ENCODE data around the gene RSPH3.
"Not testable (repeated sequence)": the region's sequence is repeated elsewhere in the genome, so short reads cannot be mapped to it uniquely, and the experiment has no call there.

The RSPH3 gene

GRCh38 chr6:159025224-159025623 lies 25.2 kb upstream of the RSPH3 start:
- DNase-seq (ENCODE audit: low read depth): not testable (repeated sequence)

- DNase-seq (ENCODE audit: low read depth): no peak
Observed at GRCh38 chr6:159023893-159024292, 23.9 kb upstream of the RSPH3 start.

- DNase-seq (ENCODE audit: low read depth): no peak
Observed at GRCh38 chr6:159020011-159020410, 20.0 kb upstream of the RSPH3 start.

GRCh38 chr6:159017757-159018559 lies 18.0 kb upstream of the RSPH3 start:
- DNase-seq (ENCODE audit: low read depth): no peak

- DNase-seq (ENCODE audit: low read depth): no peak
Observed at GRCh38 chr6:159014406-159014805, 14.4 kb upstream of the RSPH3 start.

GRCh38 chr6:159013229-159013628 lies 13.2 kb upstream of the RSPH3 start:
- DNase-seq (ENCODE audit: low read depth): no peak

GRCh38 chr6:159012201-159012600 lies 12.2 kb upstream of the RSPH3 start:
- DNase-seq (ENCODE audit: low read depth): no peak

GRCh38 chr6:159010037-159010612 lies 10.1 kb upstream of the RSPH3 start:
- DNase-seq (ENCODE audit: low read depth): not testable (repeated sequence)

GRCh38 chr6:159008656-159009288 lies 8.8 kb upstream of the RSPH3 start:
- no peak for DNase-seq (ENCODE audit: low read depth)

- no peak for DNase-seq (ENCODE audit: low read depth)
Observed at GRCh38 chr6:159007510-159007909, 7.5 kb upstream of the RSPH3 start.

- DNase-seq (ENCODE audit: low read depth): no peak
Observed at GRCh38 chr6:159005436-159005835, 5.4 kb upstream of the RSPH3 start.

GRCh38 chr6:159004592-159004991 lies 4.6 kb upstream of the RSPH3 start:
- DNase-seq (ENCODE audit: low read depth): no peak

- no peak for DNase-seq (ENCODE audit: low read depth)
Observed at GRCh38 chr6:159002432-159003155, 2.6 kb upstream of the RSPH3 start.

GRCh38 chr6:158999154-158999665 lies 792 bp downstream of the RSPH3 start:
- no peak for DNase-seq (ENCODE audit: low read depth)

GRCh38 chr6:158996856-158997255 lies 3.1 kb downstream of the RSPH3 start:
- DNase-seq (ENCODE audit: low read depth): no peak

- no peak for DNase-seq (ENCODE audit: low read depth)
Observed at GRCh38 chr6:158993639-158994038, 6.4 kb downstream of the RSPH3 start.

- no peak for DNase-seq (ENCODE audit: low read depth)
Observed at GRCh38 chr6:158991017-158991723, 8.8 kb downstream of the RSPH3 start.

GRCh38 chr6:158989711-158990110 lies 10.3 kb downstream of the RSPH3 start:
- DNase-seq (ENCODE audit: low read depth): not testable (repeated sequence)

- DNase-seq (ENCODE audit: low read depth): no peak
Observed at GRCh38 chr6:158988477-158988876, 11.5 kb downstream of the RSPH3 start.

- DNase-seq (ENCODE audit: low read depth): no peak
Observed at GRCh38 chr6:158987657-158988056, 12.3 kb downstream of the RSPH3 start.

GRCh38 chr6:158978757-158979156 lies 21.2 kb downstream of the RSPH3 start:
- DNase-seq (ENCODE audit: low read depth): no peak

- DNase-seq (ENCODE audit: low read depth): no peak
Observed at GRCh38 chr6:158977382-158977781, 22.6 kb downstream of the RSPH3 start.
